ENCODE measurements around the gene RFC1.

- no peak for TF ChIP-seq SIN3A (IDR thresholded peaks at IDR 0.05; ENCODE audit: borderline replicate concordance, insufficient read depth, low read length)
- TF ChIP-seq REST (IDR thresholded peaks at IDR 0.05; ENCODE audit: insufficient read depth in 1 of 2, low read depth in 2 of 2, low read length in 2 of 2): no peak
Observed at GRCh38 chr4:39324446-39324845, 41.7 kb downstream of the RFC1 start.
